ENCODE measurements around the gene BGLAP. TPM values are rescaled to one million over a fixed set of nuclear protein-coding genes. Genes with fewer than 3 reads are reported as not detected.
A peak's percentile ranks its signal among the peaks of the same experiment; 100 is the strongest.

BGLAP gene
- total RNA-seq, 1 experiment from 2014 or later: 2.4 TPM

GRCh38 chr1:156244126-156244525 lies 2.1 kb downstream of the BGLAP start:
- Mint-ChIP-seq H3K27ac (0 out of 7 replicates have a peak overlapping the region, but pooled peaks of 2 of the 3 experiments have one; percentile 71 to 86), H3K27me3 (ENCODE audit: low read depth) (peaks cover 4% of the 10 kb centered on the region; the same call in 1 of the 2 replicates), H3K9me3 (no peaks in the 10 kb centered on the region), H3K4me3 (no peak overlapping the region), H3K4me1 (peaks cover 13 to 18% of the 10 kb centered on the region in 2 experiments), H3K36me3 (ENCODE audit: insufficient read depth in 1 of 3, low read depth in 3 of 3) (peaks cover 3 to 19% (median 12%) of the 10 kb centered on the region in 3 experiments; a peak in 5 of 7 replicates)
- no peak for DNase-seq
- Histone ChIP-seq H3K79me2 (ENCODE audit: insufficient read depth, low read length) (no peaks in the 10 kb centered on the region), H3K9ac (ENCODE audit: extremely low read depth, insufficient read length, low read length) (no peak overlapping the region), H3K56ac (ENCODE audit: insufficient read length, low read depth, low read length) (no peak overlapping the region), H2BK12ac (ENCODE audit: insufficient read length, low read depth, low read length) (no peak overlapping the region), H2BK15ac (ENCODE audit: low read depth, low read length) (no peak overlapping the region), H3K14ac (ENCODE audit: insufficient read depth, low read length) (no peak overlapping the region), H3K27ac (ENCODE audit: insufficient read length, low read depth, low read length) (no peak overlapping the region), H4K91ac (ENCODE audit: insufficient read length, low read depth, low read length) (no peak overlapping the region), H2BK120ac (ENCODE audit: low read depth, low read length, poor library complexity, severe bottlenecking) (no peak overlapping the region), H3K79me1 (ENCODE audit: insufficient read depth, low read depth, low read length, poor library complexity, severe bottlenecking) (no peaks in the 10 kb centered on the region), H4K20me1 (ENCODE audit: control insufficient read depth, insufficient read depth, insufficient read length) (no peaks in the 10 kb centered on the region), H2AK5ac (ENCODE audit: insufficient read length, low read length) (no peak overlapping the region), H3K4me1 (ENCODE audit: insufficient read depth, low read length) (peaks cover 2% of the 10 kb centered on the region; the same call in 1 of the 2 replicates), H2BK5ac (ENCODE audit: insufficient read length, low read length) (no peak overlapping the region), H2AFZ (ENCODE audit: low read length) (no peak overlapping the region), H3K4ac (ENCODE audit: low read depth, low read length) (no peak overlapping the region), H4K5ac (ENCODE audit: insufficient read length, low read depth, low read length) (no peak overlapping the region), H3K18ac (ENCODE audit: insufficient read length, low read depth, low read length) (no peak overlapping the region), H3T11ph (ENCODE audit: low read length) (no peak overlapping the region), H4K8ac (replicated peaks; ENCODE audit: insufficient read length, low read depth, low read length) (no peak overlapping the region), H3K23me2 (ENCODE audit: insufficient read length, low read depth, low read length, poor library complexity, severe bottlenecking) (peaks cover 3% of the 10 kb centered on the region), H3K4me2 (ENCODE audit: insufficient read depth, insufficient read length, low read length) (no peak overlapping the region), H3K9me3 (ENCODE audit: control insufficient read depth, low read depth, low read length) (no peaks in the 10 kb centered on the region), H3K27me3 (ENCODE audit: insufficient read depth, low read length) (no peaks in the 10 kb centered on the region), H2BK20ac (ENCODE audit: low read depth, low read length, poor library complexity, severe bottlenecking) (no peak overlapping the region), H3K23ac (ENCODE audit: insufficient read length, low read depth, low read length) (no peak overlapping the region)
- TF ChIP-seq CTCF (conservative IDR thresholded peaks at IDR 0.05): no peak
- no CpG with 5 or more reads among the region's 2 CpGs for WGBS (ENCODE audit: extremely low coverage, insufficient read length, low lambda C conversion rate)

All from H9 (cell line).